RWPE1 (cell line): ENCODE data around the gene METTL25.

Experiments
- CTCF ChIA-PET: fragments of 350-600 bp; sonication (Branson Sonifier 250); formaldehyde crosslinking; extraction: SDS; loops from one replicate; lab custom pipeline; 2021; lab: Yijun Ruan, JAX
- POLR2A ChIA-PET: fragments of 400-600 bp; formaldehyde crosslinking; extraction: SDS; loops from one replicate; lab custom pipeline; 2020; ENCODE audit warnings: antibody characterized with exemption; ENCODE audit not compliant: low non-redundant PET; lab: Yijun Ruan, JAX
- DNase-seq: peaks from one replicate; pipeline ENCODE4 v3.0.0; 2012; ENCODE audit warnings: low spot score
- H3K27ac ChIP-seq: fragments of 450-650 bp; 2 replicates; pipeline ENCODE4 v1.5.1; 2017
- TF ChIP-seq, protein P1 (sequence below): fragments of 450-650 bp; conservative IDR thresholded peaks from 2 replicates; pipeline ENCODE4 v1.5.1; 2017; ENCODE audit warnings: low read depth, mild to moderate bottlenecking

Gene METTL25

DNA sequence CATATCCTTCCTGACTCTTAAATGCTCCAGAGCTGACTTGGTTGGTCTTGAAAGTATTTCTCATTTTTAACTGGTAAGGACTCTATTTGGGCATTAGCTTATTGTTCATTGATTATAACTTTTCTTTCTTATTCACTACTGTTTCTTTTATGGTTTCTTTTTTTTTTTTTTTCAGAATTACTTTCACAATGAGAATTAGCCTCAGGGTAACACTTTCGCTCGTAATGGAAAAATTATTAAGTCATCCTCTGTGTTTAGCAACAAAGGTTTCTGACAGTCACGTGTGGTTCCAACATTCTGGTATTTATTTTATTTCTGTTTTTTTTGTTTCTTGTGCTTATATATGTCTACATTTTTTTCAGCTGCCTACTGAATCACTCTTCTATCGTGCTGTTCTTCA, 80.0 kb downstream of the METTL25 start:
- DNase-seq: no peak
- TF ChIP-seq, protein P1, sequence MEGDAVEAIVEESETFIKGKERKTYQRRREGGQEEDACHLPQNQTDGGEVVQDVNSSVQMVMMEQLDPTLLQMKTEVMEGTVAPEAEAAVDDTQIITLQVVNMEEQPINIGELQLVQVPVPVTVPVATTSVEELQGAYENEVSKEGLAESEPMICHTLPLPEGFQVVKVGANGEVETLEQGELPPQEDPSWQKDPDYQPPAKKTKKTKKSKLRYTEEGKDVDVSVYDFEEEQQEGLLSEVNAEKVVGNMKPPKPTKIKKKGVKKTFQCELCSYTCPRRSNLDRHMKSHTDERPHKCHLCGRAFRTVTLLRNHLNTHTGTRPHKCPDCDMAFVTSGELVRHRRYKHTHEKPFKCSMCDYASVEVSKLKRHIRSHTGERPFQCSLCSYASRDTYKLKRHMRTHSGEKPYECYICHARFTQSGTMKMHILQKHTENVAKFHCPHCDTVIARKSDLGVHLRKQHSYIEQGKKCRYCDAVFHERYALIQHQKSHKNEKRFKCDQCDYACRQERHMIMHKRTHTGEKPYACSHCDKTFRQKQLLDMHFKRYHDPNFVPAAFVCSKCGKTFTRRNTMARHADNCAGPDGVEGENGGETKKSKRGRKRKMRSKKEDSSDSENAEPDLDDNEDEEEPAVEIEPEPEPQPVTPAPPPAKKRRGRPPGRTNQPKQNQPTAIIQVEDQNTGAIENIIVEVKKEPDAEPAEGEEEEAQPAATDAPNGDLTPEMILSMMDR: no peak
- POLR2A ChIA-PET: no interaction called here
- no peak overlapping the region for H3K27ac ChIP-seq
- CTCF ChIA-PET: interaction anchor here (0.6 kb wide), 1 partner anchor 519 kb away, joined by 4 read pairs; no protein-coding TSS in a partner anchor

DNA sequence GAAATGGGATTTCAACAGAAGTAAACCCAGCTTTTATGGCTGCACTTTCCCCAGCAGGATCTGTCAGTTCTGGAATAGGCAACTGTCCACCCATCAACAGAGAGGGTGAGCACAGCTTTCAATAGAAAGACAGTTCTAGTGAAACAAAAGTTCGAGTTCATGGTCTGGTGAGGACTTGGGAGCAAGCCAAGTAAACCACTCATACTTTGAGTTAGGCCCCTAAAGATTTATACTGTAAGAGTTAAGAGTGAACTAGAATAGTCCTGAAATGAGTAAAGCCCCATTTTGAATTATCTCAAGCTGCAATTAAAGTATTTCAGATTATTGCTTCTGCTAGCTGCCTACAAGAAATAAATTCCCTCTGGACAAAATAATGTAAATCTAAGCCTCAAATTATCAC, 82.6 kb downstream of the METTL25 start:
- CTCF ChIA-PET: no interaction called here
- TF ChIP-seq, protein P1: no peak
- POLR2A ChIA-PET: no interaction called here
- H3K27ac ChIP-seq: no peak overlapping the region
- DNase-seq: no peak

GRCh38 chr12:82448911-82449578, 90.7 kb downstream of the METTL25 start:
- ChIA-PET POLR2A (no interaction called here), CTCF (interaction anchor here (0.6 kb wide), 1 partner anchor 22 kb away, joined by 3 read pairs; no protein-coding TSS in a partner anchor)
- TF ChIP-seq, protein P1: no peak
- DNase-seq: no peak
- H3K27ac ChIP-seq: no peak overlapping the region

DNA sequence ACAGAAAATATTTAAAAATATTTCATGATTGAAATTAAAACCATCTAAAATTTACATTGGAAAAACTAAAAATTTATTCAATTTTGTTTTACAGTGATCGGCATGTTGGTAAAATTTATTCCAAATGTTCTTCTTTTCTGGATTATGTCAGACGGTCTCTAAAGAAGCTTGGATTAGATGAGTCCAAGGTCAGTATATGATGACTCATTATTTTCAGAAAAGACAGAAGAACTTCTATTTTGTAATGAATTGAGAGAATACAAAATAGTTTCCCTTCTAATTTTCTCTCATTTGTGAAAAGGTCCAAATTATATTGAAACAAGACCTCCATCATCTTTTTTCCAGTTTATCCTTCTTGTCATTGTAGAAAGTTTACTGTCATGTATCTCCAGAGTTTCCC, 98.3 kb downstream of the METTL25 start:
- CTCF ChIA-PET: no interaction called here
- no peak for DNase-seq
- no peak overlapping the region for H3K27ac ChIP-seq
- TF ChIP-seq, protein P1: no peak
- POLR2A ChIA-PET: no interaction called here

GRCh38 chr12:82458101-82458500, 99.8 kb downstream of the METTL25 start:
- DNase-seq: no peak
- ChIA-PET CTCF (no interaction called here), POLR2A (no interaction called here)
- TF ChIP-seq, protein P1: no peak
- no peak overlapping the region for H3K27ac ChIP-seq

DNA sequence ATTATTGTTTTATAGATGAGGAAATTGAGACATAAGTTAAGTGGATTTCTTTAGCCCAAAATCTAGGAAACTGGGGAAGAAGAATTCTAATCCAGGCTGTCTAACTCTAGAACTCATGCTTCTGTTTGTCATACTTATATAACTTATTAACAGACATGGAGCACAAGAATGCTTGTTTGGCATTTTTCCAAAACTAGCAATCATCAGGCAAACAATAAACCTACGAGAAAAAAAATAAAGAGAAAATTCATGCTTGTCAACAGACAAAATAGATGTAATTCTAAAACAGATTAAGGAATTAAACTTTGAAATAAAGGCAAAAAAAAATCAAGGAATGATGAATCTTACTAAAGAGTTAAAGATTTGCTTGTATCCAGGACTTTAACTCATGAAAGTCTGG, 103.1 kb downstream of the METTL25 start:
- ChIA-PET CTCF (no interaction called here), POLR2A (no interaction called here)
- TF ChIP-seq, protein P1: no peak
- no peak overlapping the region for H3K27ac ChIP-seq
- peak; percentile 3 for DNase-seq
